SJSA1 (cell line): ENCODE results near the gene YARS2. TPM values are rescaled to one million over a fixed set of nuclear protein-coding genes. Genes with fewer than 3 reads are reported as not detected.
"Not testable (repeated sequence)": the region's sequence is repeated elsewhere in the genome, so short reads cannot be mapped to it uniquely, and the experiment has no call there.

Source experiments
- DNase-seq, 2 experiments: peaks; one replicate each; pipeline ENCODE4 v3.0.0-alpha.2; 2015 to 2020; ENCODE audit warnings: low spot score in 2 of 2, low read depth in 1 of 2
- H3K27ac ChIP-seq: fragments of 250-450 bp; sonication (Bioruptor Pico); 2 replicates; pipeline ENCODE4 v1.5.1; 2020; ENCODE audit warnings: mild to moderate bottlenecking, moderate library complexity
- H3K27me3 ChIP-seq: fragments of 250-450 bp; sonication (Bioruptor Pico); replicated peaks from 2 replicates; pipeline ENCODE4 v1.5.1; 2020; ENCODE audit warnings: mild to moderate bottlenecking, moderate library complexity
- H3K36me3 ChIP-seq: fragments of 250-450 bp; sonication (Bioruptor Pico); 2 replicates; pipeline ENCODE4 v1.5.1; 2020; ENCODE audit warnings: mild to moderate bottlenecking
- H3K4me1 ChIP-seq: fragments of 250-450 bp; sonication (Bioruptor Pico); replicated peaks from 2 replicates; pipeline ENCODE4 v1.6.1; 2021; ENCODE audit warnings: mild to moderate bottlenecking
- H3K4me3 ChIP-seq: fragments of 250-450 bp; sonication (Bioruptor Pico); 2 replicates; pipeline ENCODE4 v1.5.1; 2020; ENCODE audit warnings: mild to moderate bottlenecking
- H3K9me3 ChIP-seq: fragments of 250-450 bp; sonication (Bioruptor Pico); replicated peaks from 2 replicates; pipeline ENCODE4 v1.5.1; 2020; ENCODE audit warnings: mild to moderate bottlenecking
- total RNA-seq: library from RNA; depleted of rRNA; stranded (reverse); fragments of >200 nt; shearing (Covaris generic); gene quantifications from 2 replicates; pipeline ENCODE4 v1.2.3, GENCODE V29; 2014

The YARS2 gene
- total RNA-seq, 1 experiment from 2014 or later, result 37.7 TPM

- no peaks in the 10 kb centered on the region for H3K27me3 ChIP-seq
- no peaks in the 10 kb centered on the region for H3K4me1 ChIP-seq
- no peak for DNase-seq
- no peak overlapping the region for H3K27ac ChIP-seq
- H3K9me3 ChIP-seq, result no peaks in the 10 kb centered on the region
- no peak overlapping the region for H3K4me3 ChIP-seq
- H3K36me3 ChIP-seq, result peaks cover 82% of the 10 kb centered on the region
These were observed 20.7 kb downstream of the YARS2 start for GRCh38 chr12:32734952-32735351.

GRCh38 chr12:32727237-32727636 lies 28.5 kb downstream of the YARS2 start:
- no peak for DNase-seq
- H3K4me1 ChIP-seq, result no peaks in the 10 kb centered on the region
- no peak overlapping the region for H3K4me3 ChIP-seq
- H3K36me3 ChIP-seq, result peaks cover 60% of the 10 kb centered on the region
- H3K27ac ChIP-seq, result no peak overlapping the region
- H3K9me3 ChIP-seq, result no peaks in the 10 kb centered on the region
- no peaks in the 10 kb centered on the region for H3K27me3 ChIP-seq

GRCh38 chr12:32726286-32726685 lies 29.4 kb downstream of the YARS2 start:
- H3K4me3 ChIP-seq, result no peak overlapping the region
- no peaks in the 10 kb centered on the region for H3K4me1 ChIP-seq
- H3K9me3 ChIP-seq, result no peaks in the 10 kb centered on the region
- H3K36me3 ChIP-seq, result peaks cover 60% of the 10 kb centered on the region
- H3K27me3 ChIP-seq, result no peaks in the 10 kb centered on the region
- H3K27ac ChIP-seq, result no peak overlapping the region
- DNase-seq, result no peak

DNA sequence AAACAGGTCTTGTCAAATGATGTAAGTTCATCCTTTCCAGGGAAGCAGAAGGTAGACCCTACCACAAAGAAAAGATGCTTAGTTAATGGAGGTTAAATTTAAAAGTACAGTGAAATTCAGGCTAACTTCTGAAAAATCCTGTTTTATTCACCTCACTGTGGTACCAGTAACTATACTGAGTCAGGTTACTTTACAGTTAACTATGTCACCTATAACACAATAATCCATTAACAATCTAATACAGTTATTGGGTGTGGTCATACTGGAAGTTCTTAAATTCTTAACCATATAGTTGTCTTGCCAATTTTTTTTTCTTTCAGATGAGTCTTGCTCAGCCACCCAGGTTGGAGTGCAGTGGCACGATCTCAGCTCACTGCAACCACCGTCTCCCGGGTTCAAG lies 30.4 kb downstream of the YARS2 start:
- not testable (repeated sequence) for DNase-seq, H3K9me3 ChIP-seq, H3K27ac ChIP-seq, H3K27me3 ChIP-seq, H3K4me1 ChIP-seq, H3K4me3 ChIP-seq
- H3K36me3 ChIP-seq, result peaks cover 59% of the 10 kb centered on the region

DNA sequence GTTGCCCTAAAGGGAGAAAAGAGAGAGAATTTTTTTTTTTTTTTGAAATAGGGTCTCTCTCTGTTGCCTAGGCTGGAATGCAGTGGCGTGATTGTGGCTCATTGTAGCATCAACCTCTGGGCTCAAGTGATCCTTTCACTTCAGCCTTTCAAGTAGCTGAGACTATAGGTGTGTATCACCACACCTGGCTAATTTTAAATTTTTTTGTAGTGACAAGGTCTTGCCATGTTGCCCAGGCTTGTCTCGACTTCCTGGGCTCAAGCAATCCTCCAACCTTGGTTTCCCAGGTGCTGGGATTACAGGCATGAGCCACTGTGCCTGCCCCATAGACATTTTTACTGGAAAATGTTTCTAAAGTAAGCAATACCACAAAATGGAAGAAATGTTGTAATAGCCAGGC lies 36.8 kb downstream of the YARS2 start:
- no peaks in the 10 kb centered on the region for H3K4me1 ChIP-seq
- no peaks in the 10 kb centered on the region for H3K9me3 ChIP-seq
- H3K36me3 ChIP-seq, result peaks cover 37% of the 10 kb centered on the region
- no peak for DNase-seq
- no peak overlapping the region for H3K27ac ChIP-seq
- H3K4me3 ChIP-seq, result no peak overlapping the region
- no peaks in the 10 kb centered on the region for H3K27me3 ChIP-seq

- no peaks in the 10 kb centered on the region for H3K4me1 ChIP-seq
- no peak for DNase-seq
- H3K4me3 ChIP-seq, result no peak overlapping the region
- no peaks in the 10 kb centered on the region for H3K27me3 ChIP-seq
- H3K9me3 ChIP-seq, result no peaks in the 10 kb centered on the region
- H3K36me3 ChIP-seq, result peaks cover 32% of the 10 kb centered on the region
- no peak overlapping the region for H3K27ac ChIP-seq
These were observed 40.9 kb downstream of the YARS2 start for GRCh38 chr12:32714772-32715171.

GRCh38 chr12:32708926-32709325 lies 46.8 kb downstream of the YARS2 start:
- Histone ChIP-seq H3K27ac (no peak overlapping the region), H3K9me3 (no peaks in the 10 kb centered on the region), H3K4me3 (no peak overlapping the region), H3K36me3 (peaks cover 48% of the 10 kb centered on the region), H3K27me3 (no peaks in the 10 kb centered on the region), H3K4me1 (no peaks in the 10 kb centered on the region)
- DNase-seq, result no peak

GRCh38 chr12:32706335-32707024 lies 49.2 kb downstream of the YARS2 start:
- DNase-seq, result no peak
- Histone ChIP-seq H3K27me3 (no peaks in the 10 kb centered on the region), H3K9me3 (no peaks in the 10 kb centered on the region), H3K36me3 (peaks cover 33% of the 10 kb centered on the region), H3K4me1 (no peaks in the 10 kb centered on the region), H3K27ac (no peak overlapping the region), H3K4me3 (no peak overlapping the region)

DNA sequence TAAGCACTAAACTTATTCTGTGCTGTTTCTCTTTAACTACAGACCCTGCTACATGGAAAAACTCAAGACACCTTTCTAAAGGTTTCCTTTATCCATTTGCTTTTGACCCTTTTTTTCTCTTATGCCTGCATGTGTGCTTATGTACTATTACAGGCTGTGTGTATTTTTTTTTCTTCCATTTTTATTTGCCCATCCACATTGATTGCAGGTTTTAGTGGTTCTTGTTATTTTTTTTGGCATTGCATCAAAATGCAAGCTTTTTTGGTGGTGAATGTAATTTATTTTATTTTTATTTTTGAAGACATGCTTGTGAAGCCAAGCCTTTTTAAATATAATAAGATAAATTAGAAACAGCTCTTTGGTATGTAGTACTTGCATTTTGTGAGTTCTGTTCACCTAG lies 49.9 kb downstream of the YARS2 start:
- Histone ChIP-seq H3K27ac (no peak overlapping the region), H3K4me1 (no peaks in the 10 kb centered on the region), H3K36me3 (peaks cover 28% of the 10 kb centered on the region), H3K4me3 (no peak overlapping the region), H3K9me3 (no peaks in the 10 kb centered on the region), H3K27me3 (no peaks in the 10 kb centered on the region)
- no peak for DNase-seq

DNA sequence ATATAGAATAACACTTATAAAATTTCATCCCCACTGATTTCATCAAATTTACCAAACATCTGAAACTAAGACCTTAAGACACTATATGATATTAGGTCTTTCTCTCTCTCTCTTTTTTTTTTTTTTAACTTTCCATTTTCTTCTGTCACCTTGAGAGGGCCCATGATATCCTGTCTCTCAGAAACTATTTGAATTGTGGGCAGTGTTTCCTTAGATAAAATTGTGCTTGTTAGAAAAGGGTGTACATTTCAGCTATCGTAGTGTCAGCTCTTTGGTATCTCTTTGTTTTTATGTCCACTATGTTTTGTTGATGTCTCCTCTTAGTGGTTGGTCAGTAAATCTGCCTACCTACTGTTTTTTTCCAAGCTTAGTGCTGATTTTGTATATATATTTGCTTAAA lies 52.8 kb downstream of the YARS2 start:
- no peaks in the 10 kb centered on the region for H3K4me1 ChIP-seq
- no peak overlapping the region for H3K4me3 ChIP-seq
- H3K9me3 ChIP-seq, result no peaks in the 10 kb centered on the region
- H3K27me3 ChIP-seq, result no peaks in the 10 kb centered on the region
- no peak for DNase-seq
- no peak overlapping the region for H3K27ac ChIP-seq
- peaks cover 15% of the 10 kb centered on the region for H3K36me3 ChIP-seq

DNA sequence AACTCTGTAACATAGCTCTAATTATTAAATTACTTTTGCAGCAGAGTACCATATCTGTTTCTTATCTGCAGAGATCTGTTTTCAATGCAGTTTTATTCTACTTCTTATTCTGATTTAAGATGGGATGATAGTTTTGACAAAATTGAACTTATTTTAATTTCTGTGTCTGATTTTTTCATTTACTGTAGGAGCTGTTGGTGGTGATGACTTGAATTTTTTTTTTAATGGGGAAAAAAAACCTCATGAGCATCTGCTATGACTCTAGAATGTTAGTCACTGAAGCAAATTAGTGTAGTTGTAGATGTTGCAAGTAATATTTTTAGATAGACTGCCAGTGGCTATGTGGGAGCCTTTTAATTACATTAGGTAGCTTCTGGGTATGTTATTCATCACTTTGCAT lies 53.2 kb downstream of the YARS2 start:
- peaks cover 13% of the 10 kb centered on the region for H3K36me3 ChIP-seq
- no peaks in the 10 kb centered on the region for H3K4me1 ChIP-seq
- no peaks in the 10 kb centered on the region for H3K9me3 ChIP-seq
- H3K4me3 ChIP-seq, result no peak overlapping the region
- no peak for DNase-seq
- H3K27me3 ChIP-seq, result no peaks in the 10 kb centered on the region
- H3K27ac ChIP-seq, result no peak overlapping the region

GRCh38 chr12:32699437-32699836 lies 56.3 kb downstream of the YARS2 start:
- not testable (repeated sequence) for H3K27ac ChIP-seq, H3K4me1 ChIP-seq, H3K27me3 ChIP-seq, H3K9me3 ChIP-seq, H3K36me3 ChIP-seq, H3K4me3 ChIP-seq, DNase-seq

GRCh38 chr12:32698285-32698684 lies 57.4 kb downstream of the YARS2 start:
- DNase-seq, result no peak
- H3K4me1 ChIP-seq, result no peaks in the 10 kb centered on the region; the same call in 1 of the 2 replicates
- no peak overlapping the region for H3K27ac ChIP-seq

GRCh38 chr12:32697445-32697844 lies 58.3 kb downstream of the YARS2 start:
- no peak overlapping the region for H3K27ac ChIP-seq
- H3K4me3 ChIP-seq, result no peak overlapping the region
- no peaks in the 10 kb centered on the region for H3K9me3 ChIP-seq
- H3K4me1 ChIP-seq, result no peaks in the 10 kb centered on the region; the same call in 1 of the 2 replicates
- peaks cover 3% of the 10 kb centered on the region for H3K36me3 ChIP-seq
- no peaks in the 10 kb centered on the region for H3K27me3 ChIP-seq
- DNase-seq, result no peak

More at GRCh38 chr12:32698285-32698684, 57.4 kb downstream of the YARS2 start:
- Histone ChIP-seq H3K27me3 (no peaks in the 10 kb centered on the region), H3K36me3 (peaks cover 3% of the 10 kb centered on the region), H3K4me3 (no peak overlapping the region), H3K9me3 (no peaks in the 10 kb centered on the region)
